CD4-positive, alpha-beta T cell treated with Interleukin-21 for 1 hour (primary cell): ENCODE results near the gene MED13.
"Not testable (repeated sequence)": the region's sequence is repeated elsewhere in the genome, so short reads cannot be mapped to it uniquely, and the experiment has no call there.

Experiments
- DNase-seq: peaks from one replicate; pipeline ENCODE4 v3.0.0-alpha.2; 2020

The MED13 gene

DNA sequence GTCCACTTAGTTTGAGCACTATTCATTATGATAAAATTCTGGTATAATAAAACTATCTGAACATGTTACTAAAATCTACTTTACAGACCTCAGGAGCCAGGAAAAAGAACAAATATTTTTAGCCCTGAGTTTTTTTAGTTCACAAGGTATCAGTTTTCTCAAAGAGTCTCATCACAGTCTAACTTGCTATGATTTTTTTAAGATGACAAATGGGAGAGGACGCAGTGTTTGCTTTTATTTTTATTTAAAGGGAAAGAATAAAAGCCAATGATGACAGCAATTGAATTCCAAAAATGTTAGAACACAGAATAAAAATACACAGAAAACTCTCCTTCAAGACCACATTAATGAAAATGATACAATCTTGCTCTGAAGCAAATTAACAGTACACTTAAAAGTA, 7.4 kb downstream of the MED13 start:
- no peak for DNase-seq

GRCh38 chr17:62052765-62053338, 12.2 kb downstream of the MED13 start:
- DNase-seq: no peak

DNA sequence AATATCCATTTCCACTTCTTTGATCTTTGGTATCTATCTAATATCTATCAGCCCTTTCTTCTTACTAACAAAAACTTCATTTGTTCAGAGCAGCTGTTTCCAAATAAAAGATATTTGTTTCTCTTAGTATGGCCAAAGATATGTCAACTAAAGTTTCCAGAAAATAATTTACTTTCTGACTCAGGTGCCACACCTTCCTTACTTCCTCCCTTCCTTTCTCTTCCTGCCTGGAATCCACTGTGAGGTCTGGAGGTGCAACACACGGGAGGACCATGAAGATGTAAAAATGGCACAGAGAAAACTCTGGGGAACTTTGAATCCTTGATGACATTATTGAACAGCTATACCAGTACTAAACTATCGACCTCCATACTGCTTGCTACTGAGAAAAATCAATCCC, 14.0 kb downstream of the MED13 start:
- no peak for DNase-seq

DNA sequence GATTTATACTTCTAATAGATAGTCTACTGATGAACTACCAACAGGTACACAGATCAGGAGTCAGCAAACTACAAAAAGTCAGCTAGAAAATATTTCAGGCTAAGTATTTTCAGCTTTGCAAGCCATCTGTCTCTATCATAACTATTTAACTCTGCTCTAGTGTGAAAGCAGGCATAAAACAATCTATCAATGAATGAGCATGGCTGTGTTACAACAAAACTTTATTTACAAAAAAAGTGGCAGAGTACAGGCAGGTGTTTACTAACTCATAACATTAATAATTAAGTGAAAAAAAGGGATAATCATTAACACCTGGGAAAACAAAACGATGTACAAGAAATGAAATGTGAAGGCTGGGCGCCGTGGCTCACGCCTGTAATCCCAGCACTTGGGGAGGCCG, 15.8 kb downstream of the MED13 start:
- no peak for DNase-seq

GRCh38 chr17:62048262-62048661, 16.8 kb downstream of the MED13 start:
- no peak for DNase-seq

GRCh38 chr17:62045517-62045916, 19.6 kb downstream of the MED13 start:
- DNase-seq: no peak

DNA sequence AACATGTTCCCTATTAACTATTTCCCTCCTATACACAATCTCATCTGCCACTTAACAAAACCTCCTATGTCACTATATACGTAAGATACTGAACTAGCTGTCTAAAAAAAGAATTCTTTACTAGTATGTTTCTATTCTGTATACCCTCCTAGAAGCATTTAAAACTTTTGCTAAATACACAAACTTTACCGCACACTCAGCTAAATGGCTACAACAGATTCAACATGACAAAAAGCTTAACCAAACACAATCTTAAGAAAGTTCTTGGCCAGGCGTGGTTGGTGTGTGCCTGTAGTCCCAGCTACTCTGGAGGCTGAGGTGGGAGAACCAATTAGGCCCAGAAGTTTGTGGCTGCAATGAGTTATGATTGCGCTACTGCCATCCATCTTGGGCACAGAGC, 20.0 kb downstream of the MED13 start:
- DNase-seq: no peak

DNA sequence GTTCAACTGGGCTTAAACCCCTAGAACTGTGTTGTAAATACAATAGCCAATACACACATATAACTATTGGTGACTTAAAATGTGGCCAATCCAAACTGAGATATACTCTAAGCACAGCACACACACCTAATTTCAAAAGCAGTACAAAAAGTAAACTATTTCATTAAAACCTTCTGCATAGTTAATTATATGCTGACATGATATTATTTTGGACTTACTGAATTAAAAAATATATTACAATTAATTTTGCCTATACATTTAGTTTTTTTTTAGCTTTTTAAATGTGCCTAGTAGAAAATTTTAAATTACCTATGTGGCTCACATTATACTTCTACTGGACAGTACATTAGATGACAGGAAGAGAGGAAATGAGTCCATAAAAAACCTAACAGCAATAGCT, 21.5 kb downstream of the MED13 start:
- DNase-seq: no peak

DNA sequence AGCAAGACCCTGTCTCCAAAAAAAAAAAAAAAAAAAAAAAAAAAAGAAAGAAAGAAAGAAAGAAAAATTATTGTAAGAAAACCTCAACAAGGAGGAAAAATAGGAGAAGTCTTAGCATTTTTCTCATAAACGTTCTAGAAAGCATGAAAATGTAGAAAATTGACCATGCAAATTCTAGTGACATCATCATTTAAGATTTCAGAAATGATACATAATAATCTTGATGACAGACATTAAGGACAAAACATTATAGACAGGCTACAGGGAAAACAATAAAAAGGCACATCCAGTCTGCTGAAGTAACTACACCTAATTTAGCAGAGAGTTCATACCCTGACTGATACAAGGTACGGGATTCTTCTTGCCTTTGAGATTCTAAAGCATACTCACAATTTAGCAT, 21.9 kb downstream of the MED13 start:
- no peak for DNase-seq

GRCh38 chr17:62038248-62038647, 26.8 kb downstream of the MED13 start:
- no peak for DNase-seq

DNA sequence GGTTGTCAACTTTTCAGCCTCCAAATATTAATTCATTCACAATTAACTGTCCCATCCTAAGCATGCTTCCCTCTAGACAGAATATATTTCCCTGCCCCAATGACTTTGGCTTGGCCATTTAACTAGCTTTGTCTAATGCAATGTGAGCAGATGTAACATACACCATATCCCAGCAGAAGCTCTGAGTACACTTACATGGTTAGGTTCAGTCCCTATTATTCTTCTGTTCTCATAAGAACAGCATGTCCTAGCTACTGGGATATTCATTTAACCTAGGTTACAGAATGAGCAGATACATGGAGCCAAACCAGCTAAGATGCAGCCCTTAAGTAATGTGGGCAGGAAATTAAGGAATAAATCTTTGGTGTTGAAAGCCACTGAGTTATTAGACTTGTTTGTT, 31.8 kb downstream of the MED13 start:
- DNase-seq: no peak

- DNase-seq: no peak
Observed at GRCh38 chr17:62032480-62032879, 32.6 kb downstream of the MED13 start.

DNA sequence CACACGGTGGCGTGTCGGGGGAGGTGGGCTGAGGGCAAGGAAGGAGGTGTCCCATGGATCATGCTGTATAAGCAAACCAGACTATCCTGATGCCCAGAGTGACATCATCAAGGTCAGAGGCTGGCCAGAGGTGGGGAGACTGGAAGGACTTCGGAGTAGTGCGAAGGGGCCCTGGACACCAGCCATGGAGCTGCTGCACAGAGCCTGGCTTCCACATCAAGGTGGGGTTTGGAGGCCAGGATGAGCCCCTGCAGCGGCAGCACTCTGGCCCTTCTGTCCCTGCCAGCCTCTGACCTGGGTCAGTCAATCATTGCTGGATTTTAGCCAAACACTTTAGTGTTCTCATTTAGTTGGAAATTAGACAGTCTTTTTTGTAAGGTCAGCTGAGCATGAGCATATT, 34.8 kb downstream of the MED13 start:
- DNase-seq: no peak

GRCh38 chr17:62024866-62025265, 40.2 kb downstream of the MED13 start:
- no peak for DNase-seq

DNA sequence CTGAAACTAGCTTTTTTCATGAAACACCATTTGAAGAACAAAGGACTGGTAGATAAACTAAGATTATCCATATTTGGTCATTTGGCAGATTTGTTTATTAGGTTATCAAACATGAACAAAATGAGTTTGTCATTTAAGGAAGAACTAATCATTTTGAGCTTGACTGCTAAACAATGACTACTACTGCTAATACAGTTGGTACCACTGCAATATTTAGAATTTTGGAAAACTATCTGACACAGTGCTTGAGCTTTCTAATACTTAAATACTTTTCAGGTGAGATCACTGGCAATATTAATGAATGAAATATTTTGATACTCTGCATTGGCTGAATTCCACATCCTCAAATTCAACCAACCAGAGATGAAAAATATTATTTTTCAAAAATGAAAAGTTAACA, 47.2 kb downstream of the MED13 start:
- no peak for DNase-seq

DNA sequence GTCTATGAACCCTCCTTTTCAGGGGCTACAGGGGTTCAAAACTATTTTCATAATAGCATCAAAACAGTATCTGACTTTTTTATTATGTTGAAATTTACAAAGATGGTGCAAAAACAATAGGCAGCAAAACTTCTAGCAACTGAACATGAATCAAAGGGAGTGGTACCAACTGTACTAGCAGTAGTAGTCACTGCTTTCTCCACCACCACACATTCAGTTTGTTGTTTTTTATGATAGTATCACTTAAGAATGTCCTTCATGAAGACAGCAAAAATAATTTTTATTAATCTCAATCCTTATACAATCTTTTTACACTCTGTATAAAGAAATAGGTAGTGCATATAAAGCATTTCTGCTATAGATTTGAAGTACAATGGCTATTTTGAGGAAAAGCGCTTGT, 47.6 kb downstream of the MED13 start:
- no peak for DNase-seq

DNA sequence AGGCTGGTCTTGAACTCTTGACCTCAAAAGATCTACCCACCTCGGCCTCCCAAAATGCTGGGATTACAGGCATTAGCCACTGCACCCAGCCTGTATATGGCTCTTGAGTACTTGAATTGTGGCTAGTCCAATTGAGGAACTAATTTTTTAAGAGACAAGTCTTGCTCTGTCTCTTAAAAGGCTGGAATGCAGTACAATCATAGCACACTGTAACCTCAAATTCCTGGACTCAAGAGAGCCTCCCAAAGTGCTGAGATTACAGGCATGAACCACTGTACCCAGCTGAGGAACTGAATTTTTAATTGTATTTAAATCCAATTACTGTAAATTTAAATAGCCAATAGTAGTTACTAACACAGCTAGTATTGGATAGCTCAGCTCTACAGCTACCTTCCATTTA, 50.6 kb downstream of the MED13 start:
- no peak for DNase-seq

- no peak for DNase-seq
Observed at GRCh38 chr17:62009220-62009619, 55.9 kb downstream of the MED13 start.

DNA sequence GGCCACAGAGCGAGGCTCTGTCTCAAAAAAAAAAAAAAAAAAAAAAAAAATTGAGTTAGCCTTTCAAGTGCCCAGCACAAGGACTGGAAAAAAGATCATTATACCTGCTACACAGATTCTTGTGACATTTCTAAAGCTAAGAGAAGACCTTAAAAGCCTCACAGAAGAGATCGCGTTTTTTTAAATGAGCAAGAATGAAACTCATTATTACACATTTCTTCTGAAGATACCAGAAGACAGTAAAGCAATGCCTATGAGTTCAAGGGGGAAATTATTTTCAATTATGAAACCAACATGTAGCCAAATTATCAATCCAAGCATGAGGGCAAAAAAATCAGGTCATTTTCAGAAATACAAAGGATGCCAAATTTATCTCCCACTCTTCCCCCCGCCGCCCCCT, 56.8 kb downstream of the MED13 start:
- no peak for DNase-seq

DNA sequence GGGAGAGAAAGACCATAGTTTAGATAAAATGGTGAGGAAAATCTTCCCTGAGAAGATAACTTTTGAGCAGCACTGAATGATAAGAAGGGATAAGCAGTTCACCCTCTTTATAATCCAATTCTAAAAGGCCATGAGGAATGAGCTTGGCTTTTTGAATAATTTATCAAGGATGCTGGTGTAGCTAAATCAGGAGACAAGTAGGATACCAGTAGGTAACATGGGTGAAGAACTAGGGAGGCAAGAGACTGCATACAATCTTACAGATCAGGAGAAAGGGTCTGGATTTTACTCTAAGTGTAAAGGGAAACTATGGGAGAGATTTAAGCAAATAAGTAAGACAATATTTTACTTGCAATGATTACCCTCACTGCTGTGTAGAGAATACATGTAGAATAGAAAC, 60.7 kb downstream of the MED13 start:
- DNase-seq: no peak

DNA sequence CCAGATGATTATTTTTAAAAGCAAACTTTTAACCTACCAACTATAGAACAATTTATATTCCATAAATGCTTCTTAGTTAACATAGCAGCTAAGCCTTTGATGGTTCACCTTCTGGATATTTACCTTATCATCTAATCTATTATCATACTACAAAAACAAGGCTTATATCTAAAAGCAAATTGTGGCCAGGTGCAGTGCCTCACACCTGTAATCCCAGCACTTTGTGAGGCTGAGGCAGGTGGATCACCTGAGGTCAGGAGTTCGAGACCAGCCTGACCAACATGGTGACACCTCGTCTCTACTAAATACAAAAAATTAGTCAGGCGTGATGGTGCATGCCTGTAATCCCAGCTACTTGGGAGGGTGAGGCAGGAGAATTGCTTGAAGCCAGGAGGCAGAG, 61.9 kb downstream of the MED13 start:
- DNase-seq: not testable (repeated sequence)

GRCh38 chr17:62001105-62001504, 64.0 kb downstream of the MED13 start:
- no peak for DNase-seq

- no peak for DNase-seq
Observed at GRCh38 chr17:62000186-62000585, 64.9 kb downstream of the MED13 start.

DNA sequence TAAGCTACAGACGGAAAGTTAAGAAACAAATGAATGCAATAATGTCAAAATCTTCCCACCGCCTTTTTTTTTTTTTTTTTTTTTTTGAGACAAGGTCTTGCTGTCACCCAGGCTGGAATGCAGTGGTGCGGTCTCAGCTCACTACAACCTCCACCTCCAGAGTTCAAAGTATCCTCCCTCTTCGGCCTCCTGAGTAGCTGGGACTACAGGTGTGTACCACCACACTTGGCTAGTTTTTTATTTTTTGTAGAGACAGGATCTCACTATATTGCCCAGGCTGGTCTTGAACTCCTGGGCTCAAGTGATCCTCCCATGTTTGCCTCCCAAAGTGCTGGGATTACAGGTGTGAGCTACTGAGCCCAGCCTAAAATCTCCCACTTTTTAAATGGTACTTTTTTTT, 66.5 kb downstream of the MED13 start:
- DNase-seq: not testable (repeated sequence)

DNA sequence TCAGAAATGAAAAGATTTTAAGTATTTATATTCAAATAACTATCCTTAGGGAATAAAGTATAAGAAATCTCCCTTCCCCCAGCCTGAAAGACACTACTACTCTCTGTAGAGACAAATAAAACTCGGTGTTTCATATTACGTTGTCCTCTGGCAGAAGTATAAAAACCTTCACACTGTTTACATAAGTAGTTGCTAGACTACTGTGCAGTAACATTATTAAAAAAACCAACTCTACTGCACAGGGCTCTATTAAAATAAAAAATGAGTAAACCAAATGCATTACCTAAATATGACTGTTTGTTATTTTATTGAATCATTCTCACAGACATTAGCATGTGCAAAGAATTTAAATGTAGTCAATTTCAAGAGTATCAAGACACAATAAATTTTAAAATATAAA, 67.4 kb downstream of the MED13 start:
- no peak for DNase-seq
